Endodermal cell (in vitro differentiated cells): Measurements from ENCODE around the gene UCHL3. TPM values are rescaled to one million over a fixed set of nuclear protein-coding genes. Genes with fewer than 3 reads are reported as not detected.

Experiments used
- DNase-seq: peaks from one replicate; pipeline ENCODE4 v3.0.0-alpha.2; 2017
- H3K27ac ChIP-seq: 2 replicates; pipeline ENCODE4 v1.5.1; 2013; ENCODE audit warnings: mild to moderate bottlenecking, low read depth, low read length, moderate library complexity
- H3K27me3 ChIP-seq: 2 replicates; pipeline ENCODE4 v1.6.1; 2013; ENCODE audit warnings: mild to moderate bottlenecking, low read length, moderate library complexity; ENCODE audit not compliant: insufficient read depth, control insufficient read depth, poor library complexity, severe bottlenecking
- H3K36me3 ChIP-seq: 2 replicates; pipeline ENCODE4 v1.7.0; 2013; ENCODE audit warnings: mild to moderate bottlenecking, low read length, moderate library complexity; ENCODE audit not compliant: control insufficient read depth, insufficient read depth
- H3K4me1 ChIP-seq: one replicate; pipeline ENCODE4 v1.7.0; 2013; ENCODE audit warnings: low read length; ENCODE audit not compliant: control insufficient read depth, insufficient read depth
- H3K4me3 ChIP-seq: 2 replicates; pipeline ENCODE4 v1.5.1; 2013; ENCODE audit warnings: mild to moderate bottlenecking, low read length, moderate library complexity
- H3K9ac ChIP-seq: 2 replicates; pipeline ENCODE4 v1.6.1; 2013; ENCODE audit warnings: mild to moderate bottlenecking, low read length, moderate library complexity; ENCODE audit not compliant: poor library complexity, severe bottlenecking; ENCODE audit errors: extremely low read depth
- H3K9me3 ChIP-seq: 2 replicates; pipeline ENCODE4 v1.6.1; 2013; ENCODE audit warnings: mild to moderate bottlenecking, low read length, moderate library complexity; ENCODE audit not compliant: control insufficient read depth
- H3K27ac Mint-ChIP-seq: 2 replicates; pipeline ENCODE4 v1.8.0; 2020; ENCODE audit warnings: mixed read lengths
- H3K27me3 Mint-ChIP-seq: 2 replicates; pipeline ENCODE4 v1.8.0; 2021; ENCODE audit warnings: mild to moderate bottlenecking, mixed read lengths; ENCODE audit not compliant: insufficient read depth
- H3K36me3 Mint-ChIP-seq: 2 replicates; pipeline ENCODE4 v1.8.0; 2020; ENCODE audit warnings: low read depth, mixed read lengths
- H3K4me1 Mint-ChIP-seq: 2 replicates; pipeline ENCODE4 v1.8.0; 2020; ENCODE audit warnings: mixed read lengths
- H3K4me3 Mint-ChIP-seq: 2 replicates; pipeline ENCODE4 v1.8.0; 2020; ENCODE audit warnings: mild to moderate bottlenecking, moderate library complexity, mixed read lengths
- H3K9me3 Mint-ChIP-seq: 2 replicates; pipeline ENCODE4 v1.8.0; 2020; ENCODE audit warnings: mild to moderate bottlenecking, mixed read lengths
- CTCF ChIP-seq: fragments of 200-600 bp; sonication (generic); conservative IDR thresholded peaks from 2 replicates; pipeline ENCODE4 v1.5.0; 2021; ENCODE audit warnings: antibody characterized with exemption, mild to moderate bottlenecking
- WGBS, 2 experiments: methylation state at CpG; one replicate each; pipeline versions ENCODE4 v1.1.5 to v1.1.7; 2013; ENCODE audit warnings: missing lambda C conversion rate in 2 of 2, mixed read lengths in 1 of 2; ENCODE audit not compliant: insufficient coverage in 1 of 2, insufficient read length in 1 of 2; 5-methylcytosine and 5-hydroxymethylcytosine counted together
- total RNA-seq, 2 donors: library from RNA; stranded (reverse); fragmentation: NEBNext Ultra II Directional in 1 of 2; extraction: Animal tissue kit (Norgen Biotek cat#: 25700) in 1 of 2; gene quantifications; 2 replicates in 1 of 2; 3 replicates in 1 of 2; pipeline ENCODE4 v1.2.1, GENCODE V29; 2021

Gene UCHL3
- total RNA-seq, 2 donors from 2014 or later, result 27.6 to 30.6 TPM

- no peaks in the 10 kb centered on the region for H3K4me1 ChIP-seq
- 92% methylated on average over 2 of the region's 3 CpGs; no CpG with 5 or more reads in 1 of the 2 experiments for WGBS, 2 experiments
- DNase-seq, result no peak
- H3K36me3 ChIP-seq, result no peaks in the 10 kb centered on the region
- Mint-ChIP-seq H3K27ac (no peak overlapping the region), H3K36me3 (no peaks in the 10 kb centered on the region), H3K27me3 (no peaks in the 10 kb centered on the region), H3K4me1 (peaks cover 7% of the 10 kb centered on the region), H3K4me3 (no peak overlapping the region), H3K9me3 (no peaks in the 10 kb centered on the region)
- no peak overlapping the region for H3K27ac ChIP-seq
- H3K4me3 ChIP-seq, result no peak overlapping the region
- no peak for TF ChIP-seq CTCF
- no peaks in the 10 kb centered on the region for H3K27me3 ChIP-seq
- H3K9ac ChIP-seq, result no peak overlapping the region
- H3K9me3 ChIP-seq, result no peaks in the 10 kb centered on the region
These were observed 95.5 kb downstream of the UCHL3 start for GRCh38 chr13:75645141-75645540.

GRCh38 chr13:75647126-75647784 is 97.7 kb downstream of the UCHL3 start:
- no peaks in the 10 kb centered on the region for H3K9me3 Mint-ChIP-seq
- H3K9ac ChIP-seq, result no peak overlapping the region
- no peak for TF ChIP-seq CTCF
- H3K27me3 Mint-ChIP-seq, result no peaks in the 10 kb centered on the region
- no peak overlapping the region for H3K4me3 ChIP-seq
- H3K36me3 ChIP-seq, result no peaks in the 10 kb centered on the region
- no peaks in the 10 kb centered on the region for H3K27me3 ChIP-seq
- no peaks in the 10 kb centered on the region for H3K4me1 Mint-ChIP-seq
- no peaks in the 10 kb centered on the region for H3K36me3 Mint-ChIP-seq
- no peaks in the 10 kb centered on the region for H3K9me3 ChIP-seq
- no peak overlapping the region for H3K27ac ChIP-seq
- no peak for DNase-seq
- WGBS, 2 experiments, result 100% methylated on average over 1 of the region's 1 CpG; no CpG with 5 or more reads in 1 of the 2 experiments
- no peak overlapping the region for H3K27ac Mint-ChIP-seq
- H3K4me3 Mint-ChIP-seq, result no peak overlapping the region
- H3K4me1 ChIP-seq, result no peaks in the 10 kb centered on the region

GRCh38 chr13:75648446-75648845 is 98.9 kb downstream of the UCHL3 start:
- no peak for DNase-seq
- no peaks in the 10 kb centered on the region for H3K27me3 Mint-ChIP-seq
- H3K9ac ChIP-seq, result no peak overlapping the region
- H3K27ac ChIP-seq, result no peak overlapping the region
- WGBS, 2 experiments, result 96% methylated on average over 2 of the region's 2 CpGs; no CpG with 5 or more reads in 1 of the 2 experiments
- H3K4me3 ChIP-seq, result no peak overlapping the region
- no peak overlapping the region for H3K27ac Mint-ChIP-seq
- H3K4me1 Mint-ChIP-seq, result no peaks in the 10 kb centered on the region
- H3K36me3 ChIP-seq, result no peaks in the 10 kb centered on the region
- H3K4me3 Mint-ChIP-seq, result no peak overlapping the region
- H3K27me3 ChIP-seq, result no peaks in the 10 kb centered on the region
- no peaks in the 10 kb centered on the region for H3K9me3 Mint-ChIP-seq
- no peaks in the 10 kb centered on the region for H3K36me3 Mint-ChIP-seq
- no peaks in the 10 kb centered on the region for H3K4me1 ChIP-seq
- no peak for TF ChIP-seq CTCF
- H3K9me3 ChIP-seq, result no peaks in the 10 kb centered on the region
